ENCODE results near the gene USP10. TPM values are rescaled to one million over a fixed set of nuclear protein-coding genes. Genes with fewer than 3 reads are reported as not detected.

Gene USP10
- total and polyA plus RNA-seq, 2 donors from 2014 or later = 36.8 to 79.5 TPM

- DNase-seq = no peak
- Histone ChIP-seq H3K4me3 (ENCODE audit: low read length in 3 of 3) (peak overlapping the region in 2 of 3 donors; percentile 3 to 31), H3K9ac (ENCODE audit: low read length in 3 of 3) (no peak overlapping the region), H3K9me3 (ENCODE audit: control insufficient read depth in 2 of 3, insufficient read depth in 1 of 3, low read length in 3 of 3) (no peaks in the 10 kb centered on the region), H3K4me1 (ENCODE audit: control insufficient read depth in 2 of 3, insufficient read depth in 2 of 3, low read depth in 1 of 3, low read length in 3 of 3) (peaks cover 9 to 38% (median 22%) of the 10 kb centered on the region in 3 donors), H3K27ac (ENCODE audit: low read depth in 2 of 2, low read length in 2 of 2) (peak overlapping the region in 1 of 2 donors; percentile 34), H3K36me3 (ENCODE audit: control insufficient read depth in 2 of 3, insufficient read depth in 3 of 3, low read length in 3 of 3) (no peaks in the 10 kb centered on the region), H3K27me3 (ENCODE audit: control insufficient read depth, insufficient read depth, low read length) (no peaks in the 10 kb centered on the region)
- no peak for FAIRE-seq
- TF ChIP-seq, protein P1, sequence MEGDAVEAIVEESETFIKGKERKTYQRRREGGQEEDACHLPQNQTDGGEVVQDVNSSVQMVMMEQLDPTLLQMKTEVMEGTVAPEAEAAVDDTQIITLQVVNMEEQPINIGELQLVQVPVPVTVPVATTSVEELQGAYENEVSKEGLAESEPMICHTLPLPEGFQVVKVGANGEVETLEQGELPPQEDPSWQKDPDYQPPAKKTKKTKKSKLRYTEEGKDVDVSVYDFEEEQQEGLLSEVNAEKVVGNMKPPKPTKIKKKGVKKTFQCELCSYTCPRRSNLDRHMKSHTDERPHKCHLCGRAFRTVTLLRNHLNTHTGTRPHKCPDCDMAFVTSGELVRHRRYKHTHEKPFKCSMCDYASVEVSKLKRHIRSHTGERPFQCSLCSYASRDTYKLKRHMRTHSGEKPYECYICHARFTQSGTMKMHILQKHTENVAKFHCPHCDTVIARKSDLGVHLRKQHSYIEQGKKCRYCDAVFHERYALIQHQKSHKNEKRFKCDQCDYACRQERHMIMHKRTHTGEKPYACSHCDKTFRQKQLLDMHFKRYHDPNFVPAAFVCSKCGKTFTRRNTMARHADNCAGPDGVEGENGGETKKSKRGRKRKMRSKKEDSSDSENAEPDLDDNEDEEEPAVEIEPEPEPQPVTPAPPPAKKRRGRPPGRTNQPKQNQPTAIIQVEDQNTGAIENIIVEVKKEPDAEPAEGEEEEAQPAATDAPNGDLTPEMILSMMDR (IDR thresholded peaks at IDR 0.05; ENCODE audit: borderline replicate concordance, extremely low read depth, insufficient read depth) = no peak
- intact Hi-C loops (cut with DNase I) = loop anchor here (10.0 kb wide), 1 partner anchor 52 kb away; no protein-coding TSS in a partner anchor
Measured at GRCh38 chr16:84726669-84727467, 27.1 kb downstream of the USP10 start.

DNA sequence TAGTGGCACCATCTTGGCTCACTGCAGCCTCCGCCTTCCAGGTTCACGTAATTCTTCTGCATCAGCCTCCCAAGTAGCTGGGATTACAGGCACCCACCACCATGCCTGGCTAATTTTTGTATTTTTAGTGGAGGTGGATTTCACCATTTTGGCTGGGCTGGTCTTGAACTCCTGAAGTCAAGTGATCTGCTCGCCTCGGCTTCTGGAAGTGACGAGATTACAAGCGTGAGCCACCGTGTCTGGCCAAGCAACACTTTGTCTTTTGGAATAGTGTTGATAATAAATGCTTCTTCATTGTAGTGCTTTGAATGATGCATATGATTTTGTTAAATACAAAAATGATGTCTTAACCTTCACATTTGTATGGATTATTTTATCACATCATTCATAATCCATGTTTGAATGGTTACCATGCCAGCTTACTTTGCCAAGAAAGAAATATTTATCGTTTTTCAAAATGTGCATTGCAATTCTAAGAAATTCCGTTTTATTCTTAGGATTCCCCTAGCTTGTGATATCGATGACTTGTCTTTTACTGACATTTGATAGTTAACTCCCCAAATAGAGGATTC, 29.1 kb downstream of the USP10 start:
- no peak overlapping the region for H3K9ac ChIP-seq (ENCODE audit: low read length in 3 of 3)
- TF ChIP-seq, protein P1 (IDR thresholded peaks at IDR 0.05; ENCODE audit: borderline replicate concordance, extremely low read depth, insufficient read depth) = no peak
- no peaks in the 10 kb centered on the region for H3K9me3 ChIP-seq (ENCODE audit: control insufficient read depth in 2 of 3, insufficient read depth in 1 of 3, low read length in 3 of 3)
- H3K4me1 ChIP-seq (ENCODE audit: control insufficient read depth in 2 of 3, insufficient read depth in 2 of 3, low read depth in 1 of 3, low read length in 3 of 3) = peaks cover 9 to 32% (median 23%) of the 10 kb centered on the region in 3 donors
- H3K27ac ChIP-seq (ENCODE audit: low read depth in 2 of 2, low read length in 2 of 2) = no peak overlapping the region
- H3K36me3 ChIP-seq (ENCODE audit: control insufficient read depth in 2 of 3, insufficient read depth in 3 of 3, low read length in 3 of 3) = no peaks in the 10 kb centered on the region
- DNase-seq (no peak), FAIRE-seq (no peak)
- H3K4me3 ChIP-seq (ENCODE audit: low read length in 3 of 3) = no peak overlapping the region
- intact Hi-C loops (cut with DNase I) = loop anchor here (10.0 kb wide), 1 partner anchor 54 kb away; no protein-coding TSS in a partner anchor
- no peaks in the 10 kb centered on the region for H3K27me3 ChIP-seq (ENCODE audit: control insufficient read depth, insufficient read depth, low read length)

- peaks cover 2 to 25% (median 19%) of the 10 kb centered on the region in 3 donors for H3K4me1 ChIP-seq (ENCODE audit: control insufficient read depth in 2 of 3, insufficient read depth in 2 of 3, low read depth in 1 of 3, low read length in 3 of 3)
- peak overlapping the region in 2 of 3 donors; percentile 16 to 26 for H3K4me3 ChIP-seq (ENCODE audit: low read length in 3 of 3)
- peak overlapping the region; percentile 33 to 72 for H3K27ac ChIP-seq (ENCODE audit: low read depth in 2 of 2, low read length in 2 of 2)
- H3K9ac ChIP-seq (ENCODE audit: low read length in 3 of 3) = peak overlapping the region in 1 of 3 donors; percentile 19
- DNase-seq = no peak
- no peak for FAIRE-seq
- H3K36me3 ChIP-seq (ENCODE audit: control insufficient read depth in 2 of 3, insufficient read depth in 3 of 3, low read length in 3 of 3) = no peaks in the 10 kb centered on the region
- no peaks in the 10 kb centered on the region for H3K9me3 ChIP-seq (ENCODE audit: control insufficient read depth in 2 of 3, insufficient read depth in 1 of 3, low read length in 3 of 3)
- intact Hi-C loops (cut with DNase I) = loop anchor here (10.0 kb wide), 1 partner anchor 55 kb away; no protein-coding TSS in a partner anchor
- H3K27me3 ChIP-seq (ENCODE audit: control insufficient read depth, insufficient read depth, low read length) = no peaks in the 10 kb centered on the region
- TF ChIP-seq, protein P1 (IDR thresholded peaks at IDR 0.05; ENCODE audit: borderline replicate concordance, extremely low read depth, insufficient read depth) = no peak
Measured at GRCh38 chr16:84729716-84730320, 30.0 kb downstream of the USP10 start.
